NCI-H1694 (cell line): ENCODE data around the gene RGS9.
A peak's percentile ranks its signal among the peaks of the same experiment; 100 is the strongest.
"Not testable (repeated sequence)": the region's sequence is repeated elsewhere in the genome, so short reads cannot be mapped to it uniquely, and the experiment has no call there.

ENCODE experiments used
- DNase-seq: peaks from one replicate; lab custom pipeline; 2025; lab: John Stamatoyannopoulos, UW

The RGS9 gene

GRCh38 chr17:65156835-65157565, 19.8 kb downstream of the RGS9 start:
- no peak for DNase-seq

GRCh38 chr17:65158041-65158440, 20.9 kb downstream of the RGS9 start:
- DNase-seq = no peak

- DNase-seq = no peak
These were observed 21.5 kb downstream of the RGS9 start for GRCh38 chr17:65158622-65159021.

GRCh38 chr17:65160516-65160915, 23.3 kb downstream of the RGS9 start:
- no peak for DNase-seq

GRCh38 chr17:65163990-65164495, 26.9 kb downstream of the RGS9 start:
- DNase-seq = no peak

GRCh38 chr17:65166787-65167186, 29.6 kb downstream of the RGS9 start:
- no peak for DNase-seq

GRCh38 chr17:65167566-65167965, 30.4 kb downstream of the RGS9 start:
- DNase-seq = no peak

GRCh38 chr17:65169691-65170090, 32.5 kb downstream of the RGS9 start:
- no peak for DNase-seq

- peak; percentile 72 for DNase-seq
These were observed 33.7 kb downstream of the RGS9 start for GRCh38 chr17:65170839-65171238.

- no peak for DNase-seq
These were observed 34.6 kb downstream of the RGS9 start for GRCh38 chr17:65171752-65172151.

GRCh38 chr17:65172496-65173136, 35.4 kb downstream of the RGS9 start:
- no peak for DNase-seq

GRCh38 chr17:65173284-65173793, 36.2 kb downstream of the RGS9 start:
- no peak for DNase-seq

- no peak for DNase-seq
These were observed 37.0 kb downstream of the RGS9 start for GRCh38 chr17:65173976-65174683.

GRCh38 chr17:65174974-65175373, 37.8 kb downstream of the RGS9 start:
- DNase-seq = no peak

GRCh38 chr17:65175952-65176351, 38.8 kb downstream of the RGS9 start:
- no peak for DNase-seq

- DNase-seq = no peak
These were observed 39.7 kb downstream of the RGS9 start for GRCh38 chr17:65176646-65177409.

- no peak for DNase-seq
These were observed 40.7 kb downstream of the RGS9 start for GRCh38 chr17:65177901-65178300.

- DNase-seq = not testable (repeated sequence)
These were observed 43.1 kb downstream of the RGS9 start for GRCh38 chr17:65180276-65180675.

- not testable (repeated sequence) for DNase-seq
These were observed 43.6 kb downstream of the RGS9 start for GRCh38 chr17:65180752-65181236.

GRCh38 chr17:65181237-65182061, 44.3 kb downstream of the RGS9 start:
- DNase-seq = no peak

- no peak for DNase-seq
These were observed 45.1 kb downstream of the RGS9 start for GRCh38 chr17:65182233-65182632.
